Mesendoderm (in vitro differentiated cells): Measurements from ENCODE around the gene TEX264.

ENCODE experiments used
- DNase-seq: peaks from one replicate; pipeline ENCODE4 v3.0.0; 2013
- H2AK5ac ChIP-seq: 2 replicates; pipeline ENCODE4 v1.6.1; 2013; ENCODE audit warnings: low read length, inconsistent platforms
- H2BK120ac ChIP-seq: 2 replicates; pipeline ENCODE4 v1.6.1; 2013; ENCODE audit warnings: low read depth, mild to moderate bottlenecking, low read length, moderate library complexity, mixed read lengths
- H2BK15ac ChIP-seq: replicated peaks from 2 replicates; pipeline ENCODE4 v1.6.1; 2013; ENCODE audit warnings: low read depth, mild to moderate bottlenecking, moderate library complexity
- H2BK5ac ChIP-seq: 2 replicates; pipeline ENCODE4 v1.6.1; 2013; ENCODE audit warnings: low read length, inconsistent platforms
- H3K18ac ChIP-seq: 2 replicates; pipeline ENCODE4 v1.6.1; 2013; ENCODE audit warnings: mild to moderate bottlenecking, low read length, mixed read lengths
- H3K23ac ChIP-seq: one replicate; pipeline ENCODE4 v1.6.1; 2013; ENCODE audit warnings: low read length
- H3K27ac ChIP-seq: 2 replicates; pipeline ENCODE4 v1.5.1; 2013; ENCODE audit warnings: low read depth, mild to moderate bottlenecking, inconsistent platforms, low read length, moderate library complexity
- H3K27me3 ChIP-seq: 2 replicates; pipeline ENCODE4 v1.6.1; 2013; ENCODE audit warnings: low read length, control low read depth, mild to moderate bottlenecking, inconsistent platforms; ENCODE audit not compliant: insufficient read depth, poor library complexity
- H3K36me3 ChIP-seq: 2 replicates; pipeline ENCODE4 v1.6.1; 2013; ENCODE audit warnings: low read length, inconsistent platforms; ENCODE audit not compliant: control insufficient read depth, insufficient read depth
- H3K4ac ChIP-seq: one replicate; pipeline ENCODE4 v1.6.1; 2013; ENCODE audit warnings: low read depth, mild to moderate bottlenecking, low read length, moderate library complexity
- H3K4me1 ChIP-seq: 2 replicates; pipeline ENCODE4 v1.6.1; 2013; ENCODE audit warnings: low read depth, low read length, inconsistent platforms; ENCODE audit not compliant: control insufficient read depth
- H3K4me2 ChIP-seq: 2 replicates; pipeline ENCODE4 v1.6.1; 2013; ENCODE audit warnings: low read length
- H3K4me3 ChIP-seq: 2 replicates; pipeline ENCODE4 v1.5.1; 2013; ENCODE audit warnings: mild to moderate bottlenecking, low read length
- H3K56ac ChIP-seq: one replicate; pipeline ENCODE4 v1.6.1; 2013; ENCODE audit warnings: low read length
- H3K79me1 ChIP-seq: 2 replicates; pipeline ENCODE4 v1.6.1; 2013; ENCODE audit warnings: low read length, inconsistent platforms
- H3K79me2 ChIP-seq: 2 replicates; pipeline ENCODE4 v1.6.1; 2013; ENCODE audit warnings: mild to moderate bottlenecking, low read length; ENCODE audit not compliant: control insufficient read depth, insufficient read depth
- H3K9ac ChIP-seq: 2 replicates; pipeline ENCODE4 v1.6.1; 2013; ENCODE audit warnings: low read length, inconsistent platforms
- H4K5ac ChIP-seq: one replicate; pipeline ENCODE4 v1.6.1; 2013; ENCODE audit warnings: low read length
- H4K8ac ChIP-seq: one replicate; pipeline ENCODE4 v1.6.1; 2013; ENCODE audit warnings: low read depth, mild to moderate bottlenecking, control low read depth, low read length, moderate library complexity
- WGBS: extraction: QIAGEN DNeasy Blood & Tissue Kit; methylation state at CpG from one replicate; pipeline ENCODE4 v1.1.7; 2013; ENCODE audit warnings: low lambda C conversion rate, missing lambda C conversion rate; ENCODE audit not compliant: insufficient coverage; ENCODE audit errors: extremely low coverage; 5-methylcytosine and 5-hydroxymethylcytosine counted together
- small RNA-seq: library from polyadenylated mRNA; stranded (forward); fragments of <200 nt; extraction: miRNeasy Mini kit (QIAGEN cat#:217004); gene quantifications from one replicate; pipeline ENCODE3, GENCODE V24; 2013; ENCODE audit not compliant: insufficient read depth

The TEX264 gene

GRCh38 chr3:51751287-51751686 is 80.2 kb downstream of the TEX264 start:
- no peak overlapping the region for H2AK5ac ChIP-seq
- DNase-seq = no peak
- H3K23ac ChIP-seq = no peak overlapping the region
- no peak overlapping the region for H4K8ac ChIP-seq
- H3K56ac ChIP-seq = no peak overlapping the region
- H3K4me1 ChIP-seq = peaks cover 9% of the 10 kb centered on the region
- no peak overlapping the region for H3K4me3 ChIP-seq
- no peaks in the 10 kb centered on the region for H3K79me2 ChIP-seq
- no peak overlapping the region for H4K5ac ChIP-seq
- H3K27ac ChIP-seq = no peak overlapping the region
- no peak overlapping the region for H2BK120ac ChIP-seq
- no peak overlapping the region for H2BK5ac ChIP-seq
- no peak overlapping the region for H3K4ac ChIP-seq
- no peak overlapping the region for H3K18ac ChIP-seq
- H3K27me3 ChIP-seq = no peaks in the 10 kb centered on the region
- no peak overlapping the region for H3K4me2 ChIP-seq
- H3K9ac ChIP-seq = no peak overlapping the region
- no CpG with 5 or more reads among the region's 2 CpGs for WGBS
- no peaks in the 10 kb centered on the region for H3K79me1 ChIP-seq
- H2BK15ac ChIP-seq = no peak overlapping the region
- no peaks in the 10 kb centered on the region for H3K36me3 ChIP-seq

Small RNA genes lying within 50 kb of the gene (small RNA-seq; reads per million reads assigned to genes)
- gene RNA5SP132 = 651 reads per million, percentile 98 among the genes with 10 or more reads in this experiment
